A549 (cell line): ENCODE data around the gene SMAD3. TPM values are rescaled to one million over a fixed set of nuclear protein-coding genes. Genes with fewer than 3 reads are reported as not detected.

Experiments
- ATAC-seq, 2 experiments: fragments of 200-7000 bp in 1 of 2; fragments of >200 bp in 1 of 2; cut with Nextera tagmentation in 1 of 2; cut with Tn5 transposase in 1 of 2; 3 replicates each; pipeline versions ENCODE4 v1.8.0 to v1.9.1; 2018 to 2020; ENCODE audit warnings: mild to moderate bottlenecking in 1 of 2, moderate library complexity in 1 of 2
- CTCF ChIA-PET: fragments of 300-600 bp; sonication (Branson Sonifier 250); formaldehyde crosslinking; extraction: SDS; loops from one replicate; lab custom pipeline; 2021; ENCODE audit warnings: antibody characterized with exemption, inconsistent platforms; lab: Yijun Ruan, JAX
- POLR2A ChIA-PET: fragments of 350-600 bp; formaldehyde crosslinking; extraction: SDS; loops from one replicate; lab custom pipeline; 2021; ENCODE audit warnings: antibody characterized with exemption, inconsistent platforms; lab: Yijun Ruan, JAX
- DNase-seq, 2 experiments: peaks; one replicate each; pipeline versions ENCODE4 v3.0.0 to v3.0.0-alpha.2; 2011 to 2016; ENCODE audit warnings: low read depth in 1 of 2, low spot score in 1 of 2
- FAIRE-seq: peaks from 2 replicates; lab custom pipeline; 2011; peaks lifted over from hg19 to GRCh38; lab: Jason Lieb, UNC
- H3K27ac ChIP-seq, 2 experiments: fragments of >200 bp; sonication (Bioruptor Twin); formaldehyde crosslinking; 3 replicates each; pipeline ENCODE4 v1.5.1; 2016 to 2017
- H3K4me1 ChIP-seq: fragments of >200 bp; sonication (Bioruptor Twin); formaldehyde crosslinking; 3 replicates; pipeline ENCODE4 v1.6.1; 2016
- H3K4me2 ChIP-seq: fragments of >200 bp; sonication (Bioruptor Twin); formaldehyde crosslinking; 3 replicates; pipeline ENCODE4 v1.6.1; 2016
- H3K4me3 ChIP-seq: fragments of >200 bp; sonication (Bioruptor Twin); formaldehyde crosslinking; 3 replicates; pipeline ENCODE4 v1.5.1; 2016
- H3K9me3 ChIP-seq: fragments of >200 bp; sonication (Bioruptor Twin); formaldehyde crosslinking; 3 replicates; pipeline ENCODE4 v1.6.1; 2016
- CEBPB ChIP-seq, 2 experiments: fragments of >200 bp in 1 of 2; sonication (Bioruptor Twin) in 1 of 2; formaldehyde crosslinking in 1 of 2; IDR thresholded peaks; 2 replicates each; pipeline ENCODE4 v1.6.1; 2012 to 2016
- CHD2 ChIP-seq: fragments of 150-350 bp; IDR thresholded peaks from 2 replicates; pipeline ENCODE4 v1.6.1; 2014; ENCODE audit warnings: low read length; ENCODE audit not compliant: partially characterized antibody
- CHD4 ChIP-seq: fragments of 200-600 bp; sonication (generic); IDR thresholded peaks from 2 replicates; pipeline ENCODE4 v1.6.1; 2016; ENCODE audit warnings: antibody characterized with exemption, mild to moderate bottlenecking, borderline replicate concordance
- E2F6 ChIP-seq: IDR thresholded peaks from 2 replicates; pipeline ENCODE4 v1.6.1; 2012; ENCODE audit warnings: low read depth, borderline replicate concordance
- ELK1 ChIP-seq: fragments of 150-350 bp; IDR thresholded peaks from 2 replicates; pipeline ENCODE4 v1.6.1; 2014; ENCODE audit warnings: low read depth, mild to moderate bottlenecking, low read length
- EP300 ChIP-seq, 2 experiments: fragments of >200 bp; sonication (Bioruptor Twin); formaldehyde crosslinking; IDR thresholded peaks; 2 replicates in 1 of 2; 3 replicates in 1 of 2; pipeline ENCODE4 v1.6.1; 2016 to 2017
- HDAC2 ChIP-seq: fragments of 200-600 bp; sonication (generic); IDR thresholded peaks from 2 replicates; pipeline ENCODE4 v1.6.1; 2016
- HES2 ChIP-seq: fragments of >200 bp; sonication (Bioruptor Twin); formaldehyde crosslinking; IDR thresholded peaks from 2 replicates; pipeline ENCODE4 v1.6.1; 2016
- HOXB13 ChIP-seq: fragments of 250-450 bp; sonication (Bioruptor Pico); IDR thresholded peaks from 2 replicates; pipeline ENCODE4 v1.5.0; 2020; ENCODE audit warnings: low read depth, mild to moderate bottlenecking, moderate library complexity
- JUN ChIP-seq, 2 experiments: fragments of >200 bp; sonication (Bioruptor Twin); formaldehyde crosslinking; IDR thresholded peaks; 2 replicates in 1 of 2; 3 replicates in 1 of 2; pipeline ENCODE4 v1.6.1; 2016 to 2017
- JUNB ChIP-seq: fragments of >200 bp; sonication (Bioruptor Twin); formaldehyde crosslinking; IDR thresholded peaks from 2 replicates; pipeline ENCODE4 v1.6.1; 2016
- KDM5A ChIP-seq: fragments of 200-600 bp; sonication (generic); IDR thresholded peaks from 2 replicates; pipeline ENCODE4 v1.6.1; 2016; ENCODE audit warnings: antibody characterized with exemption, mild to moderate bottlenecking
- MAFK ChIP-seq: fragments of 450-650 bp; IDR thresholded peaks from 2 replicates; pipeline ENCODE4 v1.6.1; 2014; ENCODE audit not compliant: partially characterized antibody
- MAZ ChIP-seq: fragments of 150-350 bp; IDR thresholded peaks from 2 replicates; pipeline ENCODE4 v1.6.1; 2014; ENCODE audit warnings: antibody characterized with exemption, low read depth, low read length, borderline replicate concordance
- NFE2L2 ChIP-seq: fragments of 150-350 bp; conservative IDR thresholded peaks from 2 replicates; pipeline ENCODE4 v1.6.1; 2014; ENCODE audit warnings: low read length
- NPAS2 ChIP-seq: fragments of 250-450 bp; sonication (Bioruptor Pico); IDR thresholded peaks from 2 replicates; pipeline ENCODE4 v1.8.0; 2022; ENCODE audit warnings: mild to moderate bottlenecking, moderate library complexity, borderline replicate concordance
- NR3C1 ChIP-seq: fragments of >200 bp; sonication (Bioruptor Twin); formaldehyde crosslinking; IDR thresholded peaks from 3 replicates; pipeline ENCODE4 v1.6.1; 2017
- PBX3 ChIP-seq: IDR thresholded peaks from 2 replicates; pipeline ENCODE4 v1.6.1; 2012
- PHF8 ChIP-seq: fragments of 200-600 bp; sonication (generic); IDR thresholded peaks from 2 replicates; pipeline ENCODE4 v1.6.1; 2016; ENCODE audit warnings: low read depth, mild to moderate bottlenecking, antibody characterized with exemption, moderate library complexity, borderline replicate concordance
- POLR2A ChIP-seq: IDR thresholded peaks from 2 replicates; pipeline ENCODE4 v1.6.1; 2012; ENCODE audit warnings: mild to moderate bottlenecking, low read length
- POLR2AphosphoS2 ChIP-seq: conservative IDR thresholded peaks from 2 replicates; pipeline ENCODE4 v1.6.1; 2012; ENCODE audit warnings: low read length, improper control_type of control experiment, inconsistent platforms
- RAD21 ChIP-seq, 2 experiments: fragments of >200 bp in 1 of 2; sonication (Bioruptor Twin) in 1 of 2; formaldehyde crosslinking in 1 of 2; IDR thresholded peaks in 1 of 2; conservative IDR thresholded peaks in 1 of 2; 2 replicates in 1 of 2; 3 replicates in 1 of 2; pipeline ENCODE4 v1.6.1; 2012 to 2018; ENCODE audit warnings: inconsistent platforms in 1 of 2
- RCOR1 ChIP-seq: fragments of 150-350 bp; IDR thresholded peaks from 2 replicates; pipeline ENCODE4 v1.6.1; 2014; ENCODE audit warnings: antibody characterized with exemption, low read length, low read depth
- RFX5 ChIP-seq: fragments of 450-650 bp; IDR thresholded peaks from 2 replicates; pipeline ENCODE4 v1.7.1; 2014; ENCODE audit warnings: antibody characterized with exemption, mild to moderate bottlenecking, moderate library complexity
- RNF2 ChIP-seq: fragments of 200-600 bp; sonication (generic); IDR thresholded peaks from 2 replicates; pipeline ENCODE4 v1.6.1; 2016; ENCODE audit warnings: low read depth, mild to moderate bottlenecking, antibody characterized with exemption, moderate library complexity, borderline replicate concordance
- SMC3 ChIP-seq: fragments of >200 bp; sonication (Bioruptor Twin); formaldehyde crosslinking; IDR thresholded peaks from 3 replicates; pipeline ENCODE4 v1.6.1; 2018; ENCODE audit warnings: inconsistent platforms
- SREBF2 ChIP-seq: fragments of 450-650 bp; IDR thresholded peaks from 2 replicates; pipeline ENCODE4 v1.6.1; 2014; ENCODE audit warnings: mild to moderate bottlenecking, moderate library complexity
- TFCP2L1 ChIP-seq: fragments of 250-450 bp; sonication (Bioruptor Pico); IDR thresholded peaks from 2 replicates; pipeline ENCODE4 v1.5.0; 2021; ENCODE audit warnings: mild to moderate bottlenecking
- ZC3H11A ChIP-seq: fragments of 450-650 bp; IDR thresholded peaks from 2 replicates; pipeline ENCODE4 v1.6.1; 2014; ENCODE audit warnings: antibody characterized with exemption, mild to moderate bottlenecking
- ZNF302 ChIP-seq: fragments of 250-450 bp; sonication (Bioruptor Pico); IDR thresholded peaks from 2 replicates; pipeline ENCODE4 v1.9.0; 2021; ENCODE audit warnings: inconsistent platforms, mild to moderate bottlenecking, moderate library complexity
- ZSCAN20 ChIP-seq: fragments of 250-450 bp; sonication (Bioruptor Pico); IDR thresholded peaks from 2 replicates; pipeline ENCODE4 v1.8.0; 2022; ENCODE audit warnings: mild to moderate bottlenecking, moderate library complexity
- WGBS: methylation state at CpG from one replicate; pipeline ENCODE4 v1.1.6; 2017; ENCODE audit errors: missing lambda C conversion rate; 5-methylcytosine and 5-hydroxymethylcytosine counted together
- polyA plus RNA-seq, 4 experiments: library from polyadenylated mRNA; depleted of rRNA in 3 of 4; stranded (reverse); fragments of >200 nt; fragmentation: RNase III in 1 of 4; extraction: RNeasy Plus Mini Kit Qiagen cat#74134 plus additional on column Dnase treatment in 1 of 4; gene quantifications; 2 replicates in 3 of 4; 3 replicates in 1 of 4; pipeline ENCODE4 v1.2.3, GENCODE V29; 2011 to 2017
- TF ChIP-seq, protein P1 (sequence below): fragments of 250-450 bp; sonication (Bioruptor Pico); IDR thresholded peaks from 2 replicates; pipeline ENCODE4 v1.5.0; 2020; ENCODE audit warnings: low read depth, mild to moderate bottlenecking, moderate library complexity
- TF ChIP-seq, protein P2 (sequence below): IDR thresholded peaks from 2 replicates; pipeline ENCODE4 v1.6.1; 2012
- TF ChIP-seq, protein P3 (sequence below): fragments of 450-650 bp; IDR thresholded peaks from 2 replicates; pipeline ENCODE4 v1.6.1; 2014; ENCODE audit warnings: antibody characterized with exemption
- TF ChIP-seq, protein P4 (sequence below): fragments of 250-450 bp; sonication (Bioruptor Pico); IDR thresholded peaks from 2 replicates; pipeline ENCODE4 v1.5.0; 2021; ENCODE audit warnings: mild to moderate bottlenecking, moderate library complexity, borderline replicate concordance

Gene SMAD3
- polyA plus RNA-seq, 2 of the 4 experiments (the other 2 are of a cell fraction): 74.6 to 77.2 TPM

DNA sequence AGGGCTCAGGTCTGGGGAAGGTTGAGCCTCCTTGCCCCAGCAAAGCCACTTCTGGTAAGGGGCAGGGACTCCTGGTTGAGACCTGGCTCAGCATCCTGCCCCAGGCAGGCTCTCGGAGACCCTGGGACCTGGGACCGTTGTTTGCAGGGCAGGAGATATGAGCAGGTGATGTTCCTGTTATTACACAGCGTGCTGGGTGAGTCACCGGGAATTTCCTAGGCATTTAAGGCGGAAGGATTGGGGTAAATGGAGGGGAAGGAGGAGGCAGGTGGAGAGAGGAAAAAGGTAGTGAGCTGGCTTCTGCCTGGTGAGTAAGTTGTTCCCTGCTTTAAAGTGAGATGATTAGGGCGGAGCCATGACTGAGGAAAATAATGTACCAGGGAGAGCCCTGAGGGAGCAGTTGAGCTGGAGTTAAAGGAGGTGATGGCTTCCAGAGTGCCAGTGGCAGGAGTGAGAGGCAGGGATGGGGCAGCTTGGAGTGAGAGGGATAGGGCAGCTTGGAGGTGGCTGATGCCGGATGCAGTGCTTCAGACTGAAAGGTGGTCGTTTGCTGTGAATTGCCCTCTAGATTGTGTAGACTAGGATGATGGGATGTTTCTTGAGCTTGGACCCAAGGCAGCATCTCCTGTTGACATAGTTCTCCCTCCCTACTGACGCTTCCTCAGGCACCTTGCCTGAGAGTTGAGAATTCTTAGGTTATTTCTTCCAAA lies 109.6 kb downstream of the SMAD3 start:
- Histone ChIP-seq H3K4me2 (peak overlapping the region; percentile 65), H3K4me1 (peaks cover 95% of the 10 kb centered on the region), H3K27ac (peak overlapping the region; percentile 74 to 84), H3K4me3 (no peak overlapping the region; the same call in 2 of the 3 replicates), H3K9me3 (no peaks in the 10 kb centered on the region)
- peak; percentile 84 to 94 for DNase-seq
- POLR2A ChIA-PET: interaction anchor here (0.7 to 1.4 kb wide), 4 partner anchors 47 to 228 kb away, joined by 3 to 4 read pairs (median 3); partner anchors contain the start of gene SMAD3
- 26% methylated on average over 9 of the region's 9 CpGs for WGBS
- FAIRE-seq: no peak
- CTCF ChIA-PET: interaction anchor here (0.5 to 1.9 kb wide), 12 partner anchors 8 to 568 kb away, joined by 3 to 7 read pairs (median 3); no protein-coding TSS in a partner anchor
- peak; percentile 57 to 65 for ATAC-seq
- TF ChIP-seq HOXB13 (CRISPR knock-in tag) (peak; percentile 41; the same call in 1 of the 2 replicates), RNF2 (no peak), RFX5 (no peak), RAD21 (conservative IDR thresholded peaks at IDR 0.05 in 1 of 2, IDR thresholded peaks at IDR 0.05 in 1 of 2) (no peak), ZC3H11A (no peak), HES2 (no peak), NFE2L2 (no peak), MAZ (no peak), JUNB (no peak), SMC3 (no peak), POLR2A (no peak), CHD2 (no peak), JUN (IDR thresholded peaks at IDR 0.05) (0 out of 5 replicates have a peak, but pooled peaks of 1 of the 2 experiments have one; percentile 7), ZNF302 (no peak), CEBPB (IDR thresholded peaks at IDR 0.05) (no peak), TFCP2L1 (CRISPR knock-in tag) (no peak), EP300 (IDR thresholded peaks at IDR 0.05) (no peak), ZSCAN20 (CRISPR knock-in tag) (no peak), CHD4 (no peak), POLR2AphosphoS2 (no peak; the same call in 1 of the 2 replicates), PHF8 (no peak), RCOR1 (no peak), NR3C1 (no peak), KDM5A (no peak), ELK1 (no peak), MAFK (no peak), E2F6 (no peak), PBX3 (no peak), NPAS2 (CRISPR knock-in tag) (no peak), SREBF2 (no peak), HDAC2 (no peak)
- TF ChIP-seq, protein P1, sequence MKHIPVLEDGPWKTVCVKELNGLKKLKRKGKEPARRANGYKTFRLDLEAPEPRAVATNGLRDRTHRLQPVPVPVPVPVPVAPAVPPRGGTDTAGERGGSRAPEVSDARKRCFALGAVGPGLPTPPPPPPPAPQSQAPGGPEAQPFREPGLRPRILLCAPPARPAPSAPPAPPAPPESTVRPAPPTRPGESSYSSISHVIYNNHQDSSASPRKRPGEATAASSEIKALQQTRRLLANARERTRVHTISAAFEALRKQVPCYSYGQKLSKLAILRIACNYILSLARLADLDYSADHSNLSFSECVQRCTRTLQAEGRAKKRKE: no peak; the same call in 1 of the 2 replicates
- TF ChIP-seq, protein P2, sequence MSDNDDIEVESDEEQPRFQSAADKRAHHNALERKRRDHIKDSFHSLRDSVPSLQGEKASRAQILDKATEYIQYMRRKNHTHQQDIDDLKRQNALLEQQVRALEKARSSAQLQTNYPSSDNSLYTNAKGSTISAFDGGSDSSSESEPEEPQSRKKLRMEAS: peak; percentile 44; the same call in 1 of the 2 replicates
- TF ChIP-seq, protein P3, sequence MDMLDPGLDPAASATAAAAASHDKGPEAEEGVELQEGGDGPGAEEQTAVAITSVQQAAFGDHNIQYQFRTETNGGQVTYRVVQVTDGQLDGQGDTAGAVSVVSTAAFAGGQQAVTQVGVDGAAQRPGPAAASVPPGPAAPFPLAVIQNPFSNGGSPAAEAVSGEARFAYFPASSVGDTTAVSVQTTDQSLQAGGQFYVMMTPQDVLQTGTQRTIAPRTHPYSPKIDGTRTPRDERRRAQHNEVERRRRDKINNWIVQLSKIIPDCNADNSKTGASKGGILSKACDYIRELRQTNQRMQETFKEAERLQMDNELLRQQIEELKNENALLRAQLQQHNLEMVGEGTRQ: no peak
- TF ChIP-seq, protein P4, sequence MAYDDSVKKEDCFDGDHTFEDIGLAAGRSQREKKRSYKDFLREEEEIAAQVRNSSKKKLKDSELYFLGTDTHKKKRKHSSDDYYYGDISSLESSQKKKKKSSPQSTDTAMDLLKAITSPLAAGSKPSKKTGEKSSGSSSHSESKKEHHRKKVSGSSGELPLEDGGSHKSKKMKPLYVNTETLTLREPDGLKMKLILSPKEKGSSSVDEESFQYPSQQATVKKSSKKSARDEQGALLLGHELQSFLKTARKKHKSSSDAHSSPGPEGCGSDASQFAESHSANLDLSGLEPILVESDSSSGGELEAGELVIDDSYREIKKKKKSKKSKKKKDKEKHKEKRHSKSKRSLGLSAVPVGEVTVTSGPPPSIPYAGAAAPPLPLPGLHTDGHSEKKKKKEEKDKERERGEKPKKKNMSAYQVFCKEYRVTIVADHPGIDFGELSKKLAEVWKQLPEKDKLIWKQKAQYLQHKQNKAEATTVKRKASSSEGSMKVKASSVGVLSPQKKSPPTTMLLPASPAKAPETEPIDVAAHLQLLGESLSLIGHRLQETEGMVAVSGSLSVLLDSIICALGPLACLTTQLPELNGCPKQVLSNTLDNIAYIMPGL (CRISPR knock-in tag): no peak
